ENCODE measurements around the gene NUDT2. TPM values are rescaled to one million over a fixed set of nuclear protein-coding genes. Genes with fewer than 3 reads are reported as not detected.

The NUDT2 gene
- total and polyA plus RNA-seq, 2 experiments from 2014 or later: 19.6 to 23.4 TPM

DNA sequence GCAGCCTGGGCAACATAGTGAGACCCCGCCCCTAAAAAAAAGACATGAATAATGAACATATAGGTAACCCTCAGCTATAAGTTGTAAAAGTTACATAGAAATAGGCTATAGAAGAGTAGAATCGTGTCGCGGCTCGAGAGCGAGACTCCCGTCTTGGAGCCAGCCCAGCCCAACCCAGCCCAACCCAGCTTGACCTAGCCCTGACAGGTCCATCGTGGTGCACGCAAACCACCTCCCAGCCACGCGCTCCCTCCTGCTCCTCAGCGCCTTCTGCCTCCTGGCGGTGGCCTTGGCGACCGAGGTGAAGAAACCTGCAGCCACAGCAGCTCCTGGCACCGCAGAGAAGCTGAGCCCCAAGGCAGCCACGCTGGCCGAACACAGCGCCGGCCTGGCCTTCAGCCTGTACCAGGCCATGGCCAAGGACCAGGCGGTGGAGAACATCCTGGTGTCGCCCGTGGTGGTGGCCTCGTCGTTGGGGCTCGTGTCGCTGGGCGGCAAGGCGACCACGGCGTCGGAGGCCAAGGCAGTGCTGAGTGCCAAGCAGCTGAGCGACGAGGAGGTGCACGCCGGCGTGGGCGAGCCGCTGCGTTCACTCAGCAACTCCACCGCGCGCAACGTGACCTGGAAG is 11.1 kb upstream of the NUDT2 start:
- H4K20me1 ChIP-seq (ENCODE audit: insufficient read depth, poor library complexity, severe bottlenecking): no peaks in the 10 kb centered on the region
- H3K9me3 ChIP-seq (ENCODE audit: low read depth): no peaks in the 10 kb centered on the region
- no peak overlapping the region for H3K4me3 ChIP-seq
- H3K27ac ChIP-seq: no peak overlapping the region
- no peaks in the 10 kb centered on the region for H3K27me3 ChIP-seq
- no peaks in the 10 kb centered on the region for H3K4me1 ChIP-seq (ENCODE audit: insufficient read depth)
- peaks cover 4% of the 10 kb centered on the region for H3K79me2 ChIP-seq
- H3K36me3 ChIP-seq (replicated peaks; ENCODE audit: insufficient read depth, low read depth): no peaks in the 10 kb centered on the region
- no peak overlapping the region for H3K4me2 ChIP-seq
- no peaks in the 10 kb centered on the region for H3K9me2 ChIP-seq (replicated peaks; ENCODE audit: insufficient read depth)
- DNase-seq (ENCODE audit: low spot score): no peak
- TF ChIP-seq EZH2phosphoT487 (IDR thresholded peaks at IDR 0.05; ENCODE audit: low read depth, severe bottlenecking, unreplicated experiment): no peak
- TF ChIP-seq, protein P1, sequence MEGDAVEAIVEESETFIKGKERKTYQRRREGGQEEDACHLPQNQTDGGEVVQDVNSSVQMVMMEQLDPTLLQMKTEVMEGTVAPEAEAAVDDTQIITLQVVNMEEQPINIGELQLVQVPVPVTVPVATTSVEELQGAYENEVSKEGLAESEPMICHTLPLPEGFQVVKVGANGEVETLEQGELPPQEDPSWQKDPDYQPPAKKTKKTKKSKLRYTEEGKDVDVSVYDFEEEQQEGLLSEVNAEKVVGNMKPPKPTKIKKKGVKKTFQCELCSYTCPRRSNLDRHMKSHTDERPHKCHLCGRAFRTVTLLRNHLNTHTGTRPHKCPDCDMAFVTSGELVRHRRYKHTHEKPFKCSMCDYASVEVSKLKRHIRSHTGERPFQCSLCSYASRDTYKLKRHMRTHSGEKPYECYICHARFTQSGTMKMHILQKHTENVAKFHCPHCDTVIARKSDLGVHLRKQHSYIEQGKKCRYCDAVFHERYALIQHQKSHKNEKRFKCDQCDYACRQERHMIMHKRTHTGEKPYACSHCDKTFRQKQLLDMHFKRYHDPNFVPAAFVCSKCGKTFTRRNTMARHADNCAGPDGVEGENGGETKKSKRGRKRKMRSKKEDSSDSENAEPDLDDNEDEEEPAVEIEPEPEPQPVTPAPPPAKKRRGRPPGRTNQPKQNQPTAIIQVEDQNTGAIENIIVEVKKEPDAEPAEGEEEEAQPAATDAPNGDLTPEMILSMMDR (IDR thresholded peaks at IDR 0.05; ENCODE audit: poor library complexity): no peak
- TF ChIP-seq EZH2 (IDR thresholded peaks at IDR 0.05; ENCODE audit: borderline replicate concordance): no peak
- 94% methylated on average over 43 of the region's 44 CpGs for WGBS (ENCODE audit: low lambda C conversion rate, missing lambda C conversion rate)
- H2AFZ ChIP-seq: no peak overlapping the region

DNA sequence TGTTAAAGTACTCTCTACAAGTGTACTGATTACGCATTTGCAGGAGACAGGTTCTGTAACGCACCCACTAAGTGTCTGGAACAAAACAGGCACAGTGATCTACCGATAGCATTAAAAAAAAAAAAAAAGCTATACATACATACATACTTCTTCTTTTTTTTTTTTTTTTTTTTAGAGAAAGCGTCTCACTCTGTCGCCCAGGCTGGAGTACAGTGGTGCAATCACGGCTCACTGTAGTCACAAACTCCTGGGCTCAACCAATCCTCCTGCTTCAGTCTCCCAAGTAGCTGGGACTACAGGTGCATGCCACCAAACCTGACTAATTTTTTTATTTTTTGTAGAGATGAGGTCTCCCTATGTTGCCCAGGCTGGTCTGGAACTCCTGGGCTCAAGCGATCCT is 7.9 kb upstream of the NUDT2 start:
- no peak overlapping the region for H3K4me3 ChIP-seq
- TF ChIP-seq EZH2 (IDR thresholded peaks at IDR 0.05; ENCODE audit: borderline replicate concordance): no peak
- no peak for TF ChIP-seq EZH2phosphoT487 (IDR thresholded peaks at IDR 0.05; ENCODE audit: low read depth, severe bottlenecking, unreplicated experiment)
- TF ChIP-seq, protein P1 (IDR thresholded peaks at IDR 0.05; ENCODE audit: poor library complexity): no peak
- no peak overlapping the region for H2AFZ ChIP-seq
- 94% methylated on average over 7 of the region's 7 CpGs for WGBS (ENCODE audit: low lambda C conversion rate, missing lambda C conversion rate)
- no peaks in the 10 kb centered on the region for H3K36me3 ChIP-seq (replicated peaks; ENCODE audit: insufficient read depth, low read depth)
- no peaks in the 10 kb centered on the region for H3K27me3 ChIP-seq
- H3K27ac ChIP-seq: no peak overlapping the region
- no peaks in the 10 kb centered on the region for H3K4me1 ChIP-seq (ENCODE audit: insufficient read depth)
- DNase-seq (ENCODE audit: low spot score): no peak
- H4K20me1 ChIP-seq (ENCODE audit: insufficient read depth, poor library complexity, severe bottlenecking): no peaks in the 10 kb centered on the region
- H3K9me2 ChIP-seq (replicated peaks; ENCODE audit: insufficient read depth): no peaks in the 10 kb centered on the region
- H3K4me2 ChIP-seq: no peak overlapping the region
- no peaks in the 10 kb centered on the region for H3K9me3 ChIP-seq (ENCODE audit: low read depth)
- H3K79me2 ChIP-seq: peaks cover 6% of the 10 kb centered on the region

DNA sequence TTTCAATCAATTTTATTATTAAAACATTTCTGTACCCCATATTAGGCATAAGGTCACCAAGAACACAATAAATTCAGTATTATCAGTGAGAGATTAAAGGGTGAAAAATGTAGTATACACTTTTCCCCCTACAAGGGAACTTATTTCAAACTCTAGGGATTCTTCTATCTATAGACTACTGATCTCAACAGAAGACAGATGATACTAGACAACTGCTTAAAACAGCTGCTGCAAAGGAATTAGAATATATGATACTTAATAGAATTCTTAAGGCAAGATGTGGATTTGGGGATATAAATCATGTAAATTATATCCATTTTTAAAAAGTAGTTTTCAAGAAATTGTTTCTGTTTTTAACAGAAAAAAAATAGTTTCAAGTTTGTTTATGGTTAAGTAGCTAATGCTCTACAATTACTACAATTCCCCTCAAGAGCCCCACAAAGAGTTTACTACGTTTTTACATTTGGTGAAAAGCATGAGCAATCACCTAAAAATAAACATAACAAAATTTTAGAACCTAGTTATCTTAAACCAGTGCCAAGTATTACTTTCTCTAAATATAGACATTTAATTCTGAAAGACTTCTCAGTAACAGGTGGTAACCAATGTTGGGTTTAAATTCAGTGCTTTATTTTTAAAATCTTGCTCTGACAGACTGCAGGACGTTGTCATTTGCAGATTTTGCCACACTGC is 6.3 kb upstream of the NUDT2 start:
- no peaks in the 10 kb centered on the region for H3K4me1 ChIP-seq (ENCODE audit: insufficient read depth)
- H3K27ac ChIP-seq: no peak overlapping the region
- no peak overlapping the region for H2AFZ ChIP-seq
- TF ChIP-seq EZH2 (IDR thresholded peaks at IDR 0.05; ENCODE audit: borderline replicate concordance) (no peak), EZH2phosphoT487 (IDR thresholded peaks at IDR 0.05; ENCODE audit: low read depth, severe bottlenecking, unreplicated experiment) (no peak)
- TF ChIP-seq, protein P1 (IDR thresholded peaks at IDR 0.05; ENCODE audit: poor library complexity): no peak
- no peaks in the 10 kb centered on the region for H4K20me1 ChIP-seq (ENCODE audit: insufficient read depth, poor library complexity, severe bottlenecking)
- WGBS (ENCODE audit: low lambda C conversion rate, missing lambda C conversion rate): 73% methylated on average over 2 of the region's 2 CpGs
- no peaks in the 10 kb centered on the region for H3K36me3 ChIP-seq (replicated peaks; ENCODE audit: insufficient read depth, low read depth)
- H3K27me3 ChIP-seq: no peaks in the 10 kb centered on the region
- H3K4me3 ChIP-seq: no peak overlapping the region
- H3K9me3 ChIP-seq (ENCODE audit: low read depth): no peaks in the 10 kb centered on the region
- no peak for DNase-seq (ENCODE audit: low spot score)
- H3K79me2 ChIP-seq: peaks cover 15% of the 10 kb centered on the region
- no peak overlapping the region for H3K4me2 ChIP-seq
- no peaks in the 10 kb centered on the region for H3K9me2 ChIP-seq (replicated peaks; ENCODE audit: insufficient read depth)

All from hepatocyte (in vitro differentiated cells).